ENCODE data around the gene NACAD.

Gene NACAD

DNA sequence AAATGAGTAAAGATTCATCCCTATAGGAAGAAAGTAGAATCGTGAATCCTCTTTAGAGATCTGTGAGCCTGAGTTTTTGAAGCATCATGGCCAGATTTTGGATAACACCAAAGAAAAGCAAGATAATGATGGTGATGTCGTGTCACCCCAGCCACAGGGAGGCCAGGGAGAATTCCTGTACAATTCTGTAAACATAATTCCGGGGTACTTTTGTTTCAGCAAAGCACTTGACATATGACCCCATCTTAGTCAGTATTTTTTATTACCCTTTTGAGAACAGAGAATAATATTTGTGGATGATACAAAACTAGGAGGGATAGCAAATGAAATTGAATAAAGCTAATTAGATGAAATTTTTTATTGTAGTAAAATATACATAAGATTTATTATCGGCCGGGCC, 33.8 kb downstream of the NACAD start:
- H3K36me3 ChIP-seq (ENCODE audit: control insufficient read depth, low read length): peaks cover 62% of the 10 kb centered on the region
- no peak for TF ChIP-seq EZH2phosphoT487 (IDR thresholded peaks at IDR 0.05; ENCODE audit: borderline replicate concordance, low read length)
- TF ChIP-seq, protein P1, sequence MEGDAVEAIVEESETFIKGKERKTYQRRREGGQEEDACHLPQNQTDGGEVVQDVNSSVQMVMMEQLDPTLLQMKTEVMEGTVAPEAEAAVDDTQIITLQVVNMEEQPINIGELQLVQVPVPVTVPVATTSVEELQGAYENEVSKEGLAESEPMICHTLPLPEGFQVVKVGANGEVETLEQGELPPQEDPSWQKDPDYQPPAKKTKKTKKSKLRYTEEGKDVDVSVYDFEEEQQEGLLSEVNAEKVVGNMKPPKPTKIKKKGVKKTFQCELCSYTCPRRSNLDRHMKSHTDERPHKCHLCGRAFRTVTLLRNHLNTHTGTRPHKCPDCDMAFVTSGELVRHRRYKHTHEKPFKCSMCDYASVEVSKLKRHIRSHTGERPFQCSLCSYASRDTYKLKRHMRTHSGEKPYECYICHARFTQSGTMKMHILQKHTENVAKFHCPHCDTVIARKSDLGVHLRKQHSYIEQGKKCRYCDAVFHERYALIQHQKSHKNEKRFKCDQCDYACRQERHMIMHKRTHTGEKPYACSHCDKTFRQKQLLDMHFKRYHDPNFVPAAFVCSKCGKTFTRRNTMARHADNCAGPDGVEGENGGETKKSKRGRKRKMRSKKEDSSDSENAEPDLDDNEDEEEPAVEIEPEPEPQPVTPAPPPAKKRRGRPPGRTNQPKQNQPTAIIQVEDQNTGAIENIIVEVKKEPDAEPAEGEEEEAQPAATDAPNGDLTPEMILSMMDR (IDR thresholded peaks at IDR 0.05; ENCODE audit: low read depth, low read length, poor library complexity, severe bottlenecking): no peak
- no peaks in the 10 kb centered on the region for H3K27me3 ChIP-seq (ENCODE audit: control insufficient read depth, low read length)
- peaks cover 8% of the 10 kb centered on the region for H3K4me1 ChIP-seq (ENCODE audit: control insufficient read depth, low read length)
- H3K4me3 ChIP-seq (ENCODE audit: low read length): no peak overlapping the region
- H3K9me2 ChIP-seq (replicated peaks; ENCODE audit: control insufficient read depth, low read length): no peaks in the 10 kb centered on the region
- no peak overlapping the region for H3K27ac ChIP-seq (ENCODE audit: low read depth, low read length)
- H4K20me1 ChIP-seq (ENCODE audit: control insufficient read depth, insufficient read depth, low read depth, low read length): peaks cover 9% of the 10 kb centered on the region; the same call in 1 of the 2 replicates
- H3K4me2 ChIP-seq (ENCODE audit: low read length): no peak overlapping the region
- H3K9me3 ChIP-seq (ENCODE audit: control insufficient read depth, insufficient read depth, low read length): no peaks in the 10 kb centered on the region
- H3F3A ChIP-seq (ENCODE audit: control insufficient read depth, insufficient read depth): peaks cover under 1% of the 10 kb centered on the region; the same call in 1 of the 2 replicates
- H3K79me2 ChIP-seq (ENCODE audit: control insufficient read depth, low read length): peaks cover 91% of the 10 kb centered on the region

DNA sequence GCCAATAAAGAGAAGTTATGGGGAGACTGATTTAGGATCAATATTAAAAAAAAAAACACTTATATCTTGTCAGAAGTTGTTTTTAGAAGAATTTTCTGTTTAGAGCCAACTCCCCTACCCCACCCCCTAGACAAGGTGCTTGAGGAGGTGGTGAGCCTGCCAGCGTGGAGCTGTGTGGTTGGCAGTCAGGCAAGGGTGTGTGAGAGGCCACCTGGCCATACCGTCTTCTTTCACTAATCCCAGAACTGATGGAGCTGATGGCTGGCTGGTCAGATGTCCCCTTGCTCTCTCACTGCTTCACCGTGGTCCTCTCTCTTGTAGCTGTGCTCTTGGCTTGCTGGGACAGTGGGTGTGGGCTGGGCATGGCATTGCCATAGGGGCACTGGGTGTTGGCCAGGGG, 34.3 kb downstream of the NACAD start:
- peaks cover 10% of the 10 kb centered on the region; the same call in 1 of the 2 replicates for H4K20me1 ChIP-seq (ENCODE audit: control insufficient read depth, insufficient read depth, low read depth, low read length)
- H3K9me3 ChIP-seq (ENCODE audit: control insufficient read depth, insufficient read depth, low read length): no peaks in the 10 kb centered on the region
- peaks cover 65% of the 10 kb centered on the region for H3K36me3 ChIP-seq (ENCODE audit: control insufficient read depth, low read length)
- H3K4me2 ChIP-seq (ENCODE audit: low read length): no peak overlapping the region
- no peak overlapping the region for H3K27ac ChIP-seq (ENCODE audit: low read depth, low read length)
- peaks cover 87% of the 10 kb centered on the region for H3K79me2 ChIP-seq (ENCODE audit: control insufficient read depth, low read length)
- H3K4me1 ChIP-seq (ENCODE audit: control insufficient read depth, low read length): peaks cover 11% of the 10 kb centered on the region
- no peaks in the 10 kb centered on the region for H3K27me3 ChIP-seq (ENCODE audit: control insufficient read depth, low read length)
- no peak overlapping the region for H3K4me3 ChIP-seq (ENCODE audit: low read length)
- TF ChIP-seq, protein P1 (IDR thresholded peaks at IDR 0.05; ENCODE audit: low read depth, low read length, poor library complexity, severe bottlenecking): no peak
- TF ChIP-seq EZH2phosphoT487 (IDR thresholded peaks at IDR 0.05; ENCODE audit: borderline replicate concordance, low read length): no peak
- peaks cover 4% of the 10 kb centered on the region; the same call in 1 of the 2 replicates for H3F3A ChIP-seq (ENCODE audit: control insufficient read depth, insufficient read depth)
- H3K9me2 ChIP-seq (replicated peaks; ENCODE audit: control insufficient read depth, low read length): no peaks in the 10 kb centered on the region

DNA sequence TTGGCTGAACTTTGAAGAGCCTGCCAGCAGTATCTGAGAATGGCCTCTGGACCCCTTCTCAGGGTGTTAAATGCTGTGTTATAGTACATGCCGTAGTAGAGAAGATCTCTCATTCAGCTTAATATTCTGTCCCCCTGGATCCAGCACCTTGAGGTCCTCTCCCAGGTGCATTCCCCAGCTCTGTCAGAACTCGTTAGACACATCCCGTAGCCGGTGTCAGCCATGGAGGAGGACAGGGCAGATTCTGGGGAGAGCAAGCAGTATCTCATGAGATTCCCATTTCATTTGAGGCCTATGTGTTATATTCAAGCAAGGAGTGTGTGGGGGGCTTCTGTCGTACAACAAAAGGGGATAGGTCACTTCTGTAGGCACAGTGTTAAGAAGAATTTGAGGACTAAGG, 34.8 kb downstream of the NACAD start:
- Histone ChIP-seq H3K4me2 (ENCODE audit: low read length) (no peak overlapping the region), H3K27me3 (ENCODE audit: control insufficient read depth, low read length) (no peaks in the 10 kb centered on the region), H3K36me3 (ENCODE audit: control insufficient read depth, low read length) (peaks cover 70% of the 10 kb centered on the region), H3K9me3 (ENCODE audit: control insufficient read depth, insufficient read depth, low read length) (no peaks in the 10 kb centered on the region), H3K9me2 (replicated peaks; ENCODE audit: control insufficient read depth, low read length) (no peaks in the 10 kb centered on the region), H3K4me3 (ENCODE audit: low read length) (no peak overlapping the region), H3K4me1 (ENCODE audit: control insufficient read depth, low read length) (peaks cover 11% of the 10 kb centered on the region), H4K20me1 (ENCODE audit: control insufficient read depth, insufficient read depth, low read depth, low read length) (peaks cover 10% of the 10 kb centered on the region; the same call in 1 of the 2 replicates), H3K27ac (ENCODE audit: low read depth, low read length) (no peak overlapping the region), H3F3A (ENCODE audit: control insufficient read depth, insufficient read depth) (peaks cover 6% of the 10 kb centered on the region), H3K79me2 (ENCODE audit: control insufficient read depth, low read length) (peaks cover 83% of the 10 kb centered on the region)
- TF ChIP-seq, protein P1 (IDR thresholded peaks at IDR 0.05; ENCODE audit: low read depth, low read length, poor library complexity, severe bottlenecking): no peak
- no peak for TF ChIP-seq EZH2phosphoT487 (IDR thresholded peaks at IDR 0.05; ENCODE audit: borderline replicate concordance, low read length)

Data from DOHH2 (cell line).